Activated naive CD4-positive, alpha-beta T cell treated with anti-CD3 and anti-CD28 coated beads for 36 hours (primary cell): ENCODE results near the gene OVOL2. TPM values are rescaled to one million over a fixed set of nuclear protein-coding genes. Genes with fewer than 3 reads are reported as not detected.

ENCODE experiments used
- CTCF ChIA-PET: fragments of 350-600 bp; sonication (Branson Sonifier 250); formaldehyde crosslinking; loops from one replicate; lab custom pipeline; 2021; ENCODE audit warnings: antibody characterized with exemption; lab: Charles Lee
- DNase-seq: peaks from one replicate; pipeline ENCODE4 v3.0.0-alpha.2; 2020
- H3K27ac Mint-ChIP-seq: one replicate; pipeline ENCODE4 v1.8.0; 2021; ENCODE audit warnings: mild to moderate bottlenecking, mixed read lengths
- H3K27me3 Mint-ChIP-seq: one replicate; pipeline ENCODE4 v1.8.0; 2021; ENCODE audit warnings: low read depth, mixed read lengths
- H3K36me3 Mint-ChIP-seq: one replicate; pipeline ENCODE4 v1.8.0; 2021; ENCODE audit warnings: low read depth, mixed read lengths
- H3K4me1 Mint-ChIP-seq: one replicate; pipeline ENCODE4 v1.8.0; 2021; ENCODE audit warnings: low read depth, mixed read lengths
- H3K4me3 Mint-ChIP-seq: one replicate; pipeline ENCODE4 v1.8.0; 2021; ENCODE audit warnings: mild to moderate bottlenecking, moderate library complexity, mixed read lengths
- H3K9me3 Mint-ChIP-seq: one replicate; pipeline ENCODE4 v1.8.0; 2021; ENCODE audit warnings: mixed read lengths
- intact Hi-C: fragments of 100-400 bp; cut with micrococcal nuclease; formaldehyde crosslinking; loops from one replicate; pipeline ENCODE4 v1.15.1; 2023
- total RNA-seq, 2 experiments: library from RNA; stranded (reverse); gene quantifications; one replicate each; pipeline ENCODE4 v1.2.3, GENCODE V29; 2021

Gene OVOL2
- total RNA-seq, 2 experiments from 2014 or later, result not detected

DNA sequence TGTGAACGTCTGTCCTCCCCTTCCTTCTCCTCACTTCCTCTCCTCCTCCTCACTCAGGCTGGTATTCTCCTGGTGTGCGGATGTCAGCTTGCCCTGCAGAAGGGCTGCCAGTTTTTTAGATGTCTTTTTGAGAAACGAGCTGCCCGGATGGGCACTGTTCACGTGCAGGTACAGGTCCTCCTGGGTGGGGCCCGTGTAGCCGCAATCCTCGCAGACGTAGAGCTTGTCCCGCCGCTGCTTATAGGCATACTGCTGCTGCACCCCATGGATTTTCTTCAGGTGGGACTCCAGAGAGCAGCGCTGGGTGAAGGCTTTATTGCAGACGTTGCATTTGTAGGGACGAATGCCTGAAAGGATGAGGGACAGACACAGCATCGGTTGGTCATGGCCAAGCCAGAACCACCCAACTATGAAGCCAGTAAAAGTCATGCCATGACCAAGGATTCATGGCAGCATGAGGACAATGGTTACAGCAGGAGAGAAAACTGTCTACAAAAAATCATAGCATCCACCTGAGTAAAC lies 33.0 kb downstream of the OVOL2 start:
- CTCF ChIA-PET, result no interaction called here
- Mint-ChIP-seq H3K27me3 (no peaks in the 10 kb centered on the region), H3K4me1 (no peaks in the 10 kb centered on the region), H3K27ac (no peak overlapping the region), H3K4me3 (no peak overlapping the region), H3K9me3 (no peaks in the 10 kb centered on the region), H3K36me3 (no peaks in the 10 kb centered on the region)
- intact Hi-C loops, result no loop called here
- DNase-seq, result no peak

DNA sequence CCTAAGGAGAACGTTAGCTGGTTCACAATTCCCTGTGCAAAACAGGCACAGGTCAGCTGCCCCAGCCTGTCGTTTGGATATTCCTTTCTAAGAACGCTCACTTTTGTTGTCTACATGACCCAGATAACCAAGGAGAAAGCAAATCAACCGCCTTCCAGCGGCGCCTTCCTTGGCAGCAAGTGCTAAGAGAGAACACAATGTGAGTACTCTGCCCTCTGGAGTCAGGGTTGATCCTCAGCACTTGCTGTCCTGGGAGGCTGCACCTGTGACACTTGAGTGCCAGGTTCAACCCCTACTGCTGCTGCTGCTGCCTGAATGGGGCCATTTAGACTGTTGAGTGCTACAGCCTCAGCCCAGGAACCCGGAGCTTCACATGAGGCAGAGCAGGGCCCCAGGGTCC lies 36.8 kb downstream of the OVOL2 start:
- H3K27ac Mint-ChIP-seq, result no peak overlapping the region
- CTCF ChIA-PET, result no interaction called here
- intact Hi-C loops, result no loop called here
- H3K9me3 Mint-ChIP-seq, result no peaks in the 10 kb centered on the region
- no peak overlapping the region for H3K4me3 Mint-ChIP-seq
- H3K36me3 Mint-ChIP-seq, result no peaks in the 10 kb centered on the region
- no peak for DNase-seq
- peaks cover 3% of the 10 kb centered on the region for H3K27me3 Mint-ChIP-seq
- no peaks in the 10 kb centered on the region for H3K4me1 Mint-ChIP-seq

DNA sequence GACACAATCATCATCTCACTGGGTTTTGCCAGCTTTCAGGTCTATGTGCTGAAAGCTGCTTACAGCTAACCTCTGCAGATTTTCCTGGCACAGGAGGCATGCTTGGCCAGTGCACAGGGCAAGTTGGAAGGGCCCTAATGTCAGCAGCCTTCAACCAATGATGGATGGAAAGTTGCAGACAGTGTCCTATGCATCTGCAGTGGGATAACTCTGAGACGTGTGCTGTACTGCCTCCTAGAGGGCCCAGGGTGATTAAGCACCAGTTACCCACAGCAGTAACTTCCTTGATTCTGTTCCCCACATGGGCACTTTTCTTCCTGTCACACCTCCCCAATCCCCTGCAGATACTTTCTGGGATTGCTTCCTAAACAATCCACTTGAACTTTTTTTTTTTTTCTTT lies 38.6 kb downstream of the OVOL2 start:
- CTCF ChIA-PET, result no interaction called here
- intact Hi-C loops, result no loop called here
- Mint-ChIP-seq H3K4me3 (no peak overlapping the region), H3K9me3 (no peaks in the 10 kb centered on the region), H3K27ac (no peak overlapping the region), H3K27me3 (peaks cover 3% of the 10 kb centered on the region), H3K36me3 (no peaks in the 10 kb centered on the region), H3K4me1 (no peaks in the 10 kb centered on the region)
- DNase-seq, result peak; percentile 27

DNA sequence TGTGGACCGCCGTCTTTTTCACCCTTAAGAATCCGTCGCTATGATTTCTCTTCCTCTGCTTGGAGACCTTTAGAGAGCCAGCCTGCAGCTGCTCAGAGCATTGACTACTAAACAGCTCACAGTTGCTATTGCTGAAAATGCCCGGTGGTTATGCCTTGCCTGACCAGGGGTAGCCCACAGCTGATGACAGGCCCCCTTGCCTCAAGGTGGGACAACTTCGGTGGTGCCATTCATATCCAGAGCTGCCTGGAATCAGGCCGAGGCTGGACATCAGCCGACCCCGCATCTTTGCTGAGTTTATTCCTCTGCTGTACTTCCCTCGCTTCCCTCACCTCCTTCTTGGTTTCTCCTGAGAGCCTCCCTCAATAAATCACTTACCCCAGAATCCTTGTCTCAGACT lies 39.6 kb downstream of the OVOL2 start:
- Mint-ChIP-seq H3K27ac (no peak overlapping the region), H3K27me3 (peaks cover 3% of the 10 kb centered on the region), H3K9me3 (no peaks in the 10 kb centered on the region), H3K36me3 (no peaks in the 10 kb centered on the region), H3K4me1 (no peaks in the 10 kb centered on the region), H3K4me3 (no peak overlapping the region)
- DNase-seq, result no peak
- intact Hi-C loops, result no loop called here
- CTCF ChIA-PET, result no interaction called here

DNA sequence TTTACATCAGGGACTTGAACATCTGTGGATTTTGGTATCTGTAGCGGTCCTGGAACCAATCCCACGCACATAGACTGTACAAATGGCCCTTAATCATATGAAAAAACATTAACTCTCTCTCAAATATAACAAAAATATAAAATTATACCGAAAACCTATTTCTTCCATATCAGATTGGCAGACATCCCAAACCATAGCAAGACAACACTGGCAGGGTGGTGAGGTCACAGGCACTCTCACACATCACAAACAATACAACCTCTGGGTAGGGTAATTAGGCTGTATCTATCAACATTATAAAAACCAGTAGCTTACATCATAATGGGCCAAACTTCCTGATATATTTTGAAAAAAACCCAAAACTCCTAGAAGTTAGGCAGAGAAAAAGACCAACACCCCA lies 40.9 kb downstream of the OVOL2 start:
- DNase-seq, result no peak
- H3K27me3 Mint-ChIP-seq, result peaks cover 3% of the 10 kb centered on the region
- H3K27ac Mint-ChIP-seq, result no peak overlapping the region
- H3K4me1 Mint-ChIP-seq, result no peaks in the 10 kb centered on the region
- no peaks in the 10 kb centered on the region for H3K9me3 Mint-ChIP-seq
- CTCF ChIA-PET, result interaction anchor here (0.5 kb wide), 1 partner anchor 28 kb away, joined by 6 read pairs; no protein-coding TSS in a partner anchor
- intact Hi-C loops, result no loop called here
- no peak overlapping the region for H3K4me3 Mint-ChIP-seq
- H3K36me3 Mint-ChIP-seq, result no peaks in the 10 kb centered on the region

DNA sequence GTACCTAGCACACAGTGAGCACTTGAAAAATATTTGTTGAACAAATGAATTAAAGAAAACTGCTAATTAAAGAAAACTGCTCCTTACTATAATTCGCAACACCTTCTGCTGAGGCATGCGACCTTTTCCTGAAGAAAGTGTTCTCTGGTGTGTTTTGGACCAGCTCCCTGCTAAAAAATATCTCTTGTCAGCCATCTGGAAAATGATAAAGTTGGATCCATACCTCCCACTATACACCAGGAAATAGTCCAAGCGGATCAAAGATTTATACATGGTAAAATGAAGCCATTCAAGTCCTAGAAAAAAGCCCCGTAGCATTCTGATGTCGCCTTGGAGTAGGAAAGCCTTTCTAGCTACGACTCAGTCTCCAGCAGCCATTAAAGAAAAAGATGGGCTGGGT lies 43.3 kb downstream of the OVOL2 start:
- Mint-ChIP-seq H3K36me3 (no peaks in the 10 kb centered on the region), H3K27me3 (peaks cover 3% of the 10 kb centered on the region), H3K4me1 (no peaks in the 10 kb centered on the region), H3K9me3 (no peaks in the 10 kb centered on the region), H3K4me3 (no peak overlapping the region), H3K27ac (no peak overlapping the region)
- intact Hi-C loops, result no loop called here
- DNase-seq, result no peak
- CTCF ChIA-PET, result no interaction called here

DNA sequence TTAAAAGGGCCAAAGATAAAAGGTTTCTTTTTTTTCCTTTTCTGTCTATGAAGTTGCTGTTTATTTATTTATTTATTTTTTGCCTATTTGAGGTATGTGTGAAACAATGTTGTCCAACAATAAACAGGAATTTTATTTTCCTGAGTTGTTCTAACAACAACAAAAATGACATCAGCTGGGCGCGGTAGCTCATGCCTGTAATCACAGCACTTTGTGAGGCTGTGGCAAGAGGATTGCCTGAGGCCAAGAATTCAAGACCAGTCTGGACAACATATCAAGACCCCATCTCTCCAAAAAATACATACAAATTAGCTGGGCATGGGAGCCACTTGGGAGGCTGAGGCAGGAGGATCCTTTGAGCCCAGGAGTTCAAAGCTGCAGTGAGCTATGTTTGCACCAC lies 44.8 kb downstream of the OVOL2 start:
- Mint-ChIP-seq H3K9me3 (no peaks in the 10 kb centered on the region), H3K27ac (no peak overlapping the region), H3K27me3 (no peaks in the 10 kb centered on the region), H3K4me1 (no peaks in the 10 kb centered on the region), H3K4me3 (no peak overlapping the region), H3K36me3 (no peaks in the 10 kb centered on the region)
- DNase-seq, result no peak
- CTCF ChIA-PET, result interaction anchor here (0.6 to 1.3 kb wide), 5 partner anchors 8 to 323 kb away, joined by 3 to 6 read pairs (median 3); no protein-coding TSS in a partner anchor
- intact Hi-C loops, result no loop called here

DNA sequence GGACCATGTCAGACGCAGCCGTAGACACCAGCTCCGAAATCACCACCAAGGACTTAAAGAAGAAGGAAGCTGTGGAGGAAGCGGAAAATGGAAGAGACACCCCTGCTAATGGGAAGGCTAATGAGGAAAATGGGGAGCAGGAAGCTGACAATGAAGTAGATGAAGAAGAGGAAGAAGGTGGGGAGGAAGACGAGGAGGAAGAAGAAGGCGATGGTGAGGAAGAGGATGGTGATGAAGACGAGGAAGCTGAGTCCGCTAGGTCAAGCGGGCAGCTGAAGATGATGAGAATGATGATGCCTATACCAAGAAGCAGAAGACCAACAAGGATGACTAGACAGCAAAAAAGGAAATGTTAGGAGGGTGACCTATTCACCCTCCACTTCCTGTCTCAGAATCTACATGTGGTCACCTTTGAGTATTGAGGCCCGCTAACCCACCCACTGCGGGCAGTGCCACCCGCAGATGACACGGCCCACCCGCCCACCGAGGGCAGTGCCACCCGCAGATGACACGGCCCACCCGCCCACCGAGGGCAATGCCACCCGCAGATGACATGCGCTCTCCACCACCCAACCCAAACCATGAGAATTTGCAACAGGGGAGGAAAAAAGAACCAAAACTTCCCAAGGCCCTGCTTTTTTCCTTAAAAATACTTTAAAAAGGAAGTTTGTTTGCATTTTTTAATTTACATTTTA lies 45.6 kb downstream of the OVOL2 start:
- intact Hi-C loops, result no loop called here
- CTCF ChIA-PET, result no interaction called here
- Mint-ChIP-seq H3K27me3 (no peaks in the 10 kb centered on the region), H3K4me3 (no peak overlapping the region), H3K36me3 (no peaks in the 10 kb centered on the region), H3K27ac (no peak overlapping the region), H3K9me3 (no peaks in the 10 kb centered on the region), H3K4me1 (no peaks in the 10 kb centered on the region)
- DNase-seq, result no peak

DNA sequence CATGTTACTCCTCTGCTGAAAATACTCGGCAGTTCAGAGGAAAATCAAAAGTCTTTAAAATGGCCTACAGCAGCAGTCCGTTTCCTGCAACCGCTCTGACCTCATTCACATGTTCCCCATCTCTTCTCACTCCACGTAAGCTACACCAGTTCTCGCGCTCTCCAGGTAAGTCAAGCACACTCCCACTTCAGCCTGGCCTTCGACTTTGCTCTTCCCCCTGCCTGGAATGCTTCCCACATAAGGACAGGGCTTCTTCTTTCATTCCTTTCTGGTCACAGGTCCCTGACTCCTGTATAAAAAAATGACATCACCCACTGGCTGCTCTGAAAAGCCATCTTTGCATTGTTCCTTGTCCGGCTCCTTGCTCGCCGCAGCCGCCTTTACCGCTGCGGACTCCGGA lies 46.2 kb downstream of the OVOL2 start:
- intact Hi-C loops, result no loop called here
- DNase-seq, result no peak
- CTCF ChIA-PET, result no interaction called here
- Mint-ChIP-seq H3K4me1 (no peaks in the 10 kb centered on the region), H3K27me3 (no peaks in the 10 kb centered on the region), H3K4me3 (no peak overlapping the region), H3K27ac (no peak overlapping the region), H3K9me3 (no peaks in the 10 kb centered on the region), H3K36me3 (no peaks in the 10 kb centered on the region)

DNA sequence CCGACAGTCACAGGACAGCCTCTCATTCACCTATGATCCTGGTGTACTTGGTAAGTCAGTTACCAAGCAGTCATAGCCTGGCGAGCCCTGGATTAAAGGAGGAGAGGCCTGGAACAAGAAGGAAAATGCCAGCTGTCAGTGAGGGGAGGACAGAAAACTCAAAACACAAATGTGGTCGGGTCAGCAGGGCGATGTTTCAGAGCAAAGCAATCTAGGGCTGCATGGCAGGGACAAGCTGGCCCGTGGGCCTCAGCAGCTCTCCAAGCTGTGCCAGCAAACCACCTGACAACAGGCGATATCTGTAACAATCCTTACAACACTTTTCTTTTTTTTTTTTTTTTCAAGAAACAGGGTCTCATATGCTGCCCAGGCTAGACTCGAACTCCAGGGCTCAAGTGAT lies 48.6 kb downstream of the OVOL2 start:
- H3K27me3 Mint-ChIP-seq, result no peaks in the 10 kb centered on the region
- no peak overlapping the region for H3K4me3 Mint-ChIP-seq
- no peaks in the 10 kb centered on the region for H3K9me3 Mint-ChIP-seq
- H3K27ac Mint-ChIP-seq, result no peak overlapping the region
- no peaks in the 10 kb centered on the region for H3K4me1 Mint-ChIP-seq
- intact Hi-C loops, result no loop called here
- CTCF ChIA-PET, result no interaction called here
- DNase-seq, result no peak
- no peaks in the 10 kb centered on the region for H3K36me3 Mint-ChIP-seq

DNA sequence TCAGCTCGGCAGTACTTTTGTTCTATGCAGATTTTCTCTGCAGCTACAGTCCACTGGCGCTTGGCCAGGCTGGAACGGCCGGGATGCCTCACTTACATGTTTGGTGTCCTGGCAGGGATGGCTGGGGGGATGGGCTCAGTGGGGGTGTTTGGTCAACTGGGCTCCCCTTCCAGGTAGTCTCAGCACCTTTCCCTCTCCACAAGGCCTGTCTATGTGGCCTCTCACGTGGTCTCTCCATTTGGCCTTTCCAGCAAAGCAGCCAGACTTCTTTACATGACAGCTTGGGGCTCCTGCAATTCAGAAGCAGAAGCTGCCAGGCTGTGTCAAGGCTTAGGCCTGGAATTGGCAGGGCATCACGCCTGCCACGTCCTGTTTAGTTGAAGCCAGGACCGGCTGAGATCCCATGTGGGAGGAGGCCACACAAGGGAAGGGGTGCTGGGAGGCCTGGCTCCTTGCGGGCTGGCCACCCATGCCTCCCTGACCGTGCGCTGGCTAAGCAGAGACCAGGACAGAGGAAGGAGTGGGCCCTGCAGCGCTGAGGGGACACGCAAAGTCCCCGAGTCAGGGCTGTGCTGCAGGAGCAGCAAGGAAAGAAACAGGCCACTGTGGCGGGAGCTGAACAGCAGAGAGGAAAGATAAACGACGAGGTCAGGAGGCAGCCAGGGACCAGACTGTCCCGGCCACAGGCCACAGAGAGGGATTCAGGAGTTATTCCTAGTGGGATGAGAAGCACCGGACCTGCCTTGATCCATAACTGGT lies 50.0 kb downstream of the OVOL2 start:
- intact Hi-C loops, result no loop called here
- Mint-ChIP-seq H3K27me3 (no peaks in the 10 kb centered on the region), H3K9me3 (no peaks in the 10 kb centered on the region), H3K36me3 (no peaks in the 10 kb centered on the region), H3K27ac (no peak overlapping the region), H3K4me1 (no peaks in the 10 kb centered on the region), H3K4me3 (no peak overlapping the region)
- DNase-seq, result no peak
- CTCF ChIA-PET, result no interaction called here

DNA sequence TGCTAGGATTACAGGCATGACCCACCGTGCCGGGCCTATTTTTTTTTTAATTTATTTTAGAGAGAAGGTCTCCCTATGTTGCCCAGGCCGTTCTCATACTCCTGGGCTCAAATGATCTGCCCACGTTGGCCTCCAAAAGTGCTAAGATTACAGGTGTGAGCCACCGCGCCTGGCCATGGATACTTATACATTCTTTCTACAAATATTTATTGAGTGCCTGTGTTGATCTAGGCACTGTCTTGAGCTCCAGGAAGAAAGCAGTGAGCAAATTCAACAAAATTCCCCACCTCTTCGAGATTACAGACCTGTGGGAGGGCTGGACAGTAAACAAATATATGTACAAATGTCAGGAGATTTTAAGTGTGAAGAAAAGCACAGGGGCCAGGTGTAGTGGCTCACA lies 51.0 kb downstream of the OVOL2 start:
- Mint-ChIP-seq H3K4me3 (no peak overlapping the region), H3K27me3 (no peaks in the 10 kb centered on the region), H3K9me3 (no peaks in the 10 kb centered on the region), H3K36me3 (no peaks in the 10 kb centered on the region), H3K4me1 (no peaks in the 10 kb centered on the region), H3K27ac (no peak overlapping the region)
- CTCF ChIA-PET, result no interaction called here
- intact Hi-C loops, result no loop called here
- DNase-seq, result no peak

DNA sequence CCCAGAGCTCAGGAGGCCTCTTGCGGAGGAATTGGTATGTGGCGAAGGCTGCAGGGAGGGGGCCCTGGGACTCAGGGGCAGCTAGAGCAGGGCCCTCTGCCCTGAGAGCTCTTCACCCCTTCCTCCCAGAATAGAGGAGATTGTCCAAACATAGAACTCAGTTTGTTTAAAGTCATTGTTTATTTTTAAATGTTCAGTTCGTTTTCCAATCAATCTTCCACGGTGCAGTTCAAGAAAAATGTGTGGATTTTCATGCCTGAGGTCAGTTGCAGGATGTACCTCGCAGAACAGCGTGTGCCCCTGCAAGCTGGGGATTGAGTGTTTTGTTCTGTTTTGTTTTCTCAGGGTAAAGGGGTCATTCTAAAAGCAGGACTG lies 51.7 kb downstream of the OVOL2 start:
- intact Hi-C loops, result no loop called here
- Mint-ChIP-seq H3K4me3 (no peak overlapping the region), H3K9me3 (no peaks in the 10 kb centered on the region), H3K36me3 (no peaks in the 10 kb centered on the region), H3K4me1 (no peaks in the 10 kb centered on the region), H3K27ac (no peak overlapping the region), H3K27me3 (no peaks in the 10 kb centered on the region)
- CTCF ChIA-PET, result no interaction called here
- no peak for DNase-seq
